ENCODE data around the gene IDH2.

IDH2 gene

DNA sequence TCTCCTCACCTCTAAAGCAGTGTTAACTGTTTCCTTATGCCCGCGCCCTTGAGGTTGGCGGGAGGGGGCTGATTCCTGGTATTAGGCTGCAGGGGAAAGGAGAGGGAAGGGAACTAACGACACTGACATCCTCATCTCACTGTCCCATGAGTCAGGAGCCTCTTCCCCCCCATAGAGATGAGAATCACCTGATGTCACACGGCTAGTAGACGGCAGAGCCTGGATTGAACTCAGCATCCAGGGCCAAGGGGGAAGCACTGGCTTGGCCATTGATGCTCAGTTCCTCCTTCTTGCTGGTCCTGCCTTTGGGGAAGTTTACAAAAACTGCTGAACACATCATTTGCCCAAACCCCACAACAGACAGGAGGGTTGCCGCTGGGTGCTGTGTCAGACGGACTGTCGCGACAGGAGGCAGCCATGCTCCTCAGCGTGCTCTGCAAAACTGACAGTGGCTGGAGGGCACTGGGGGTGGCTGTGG lies 38.5 kb downstream of the IDH2 start:
- no peak for DNase-seq (ENCODE audit: low spot score)

DNA sequence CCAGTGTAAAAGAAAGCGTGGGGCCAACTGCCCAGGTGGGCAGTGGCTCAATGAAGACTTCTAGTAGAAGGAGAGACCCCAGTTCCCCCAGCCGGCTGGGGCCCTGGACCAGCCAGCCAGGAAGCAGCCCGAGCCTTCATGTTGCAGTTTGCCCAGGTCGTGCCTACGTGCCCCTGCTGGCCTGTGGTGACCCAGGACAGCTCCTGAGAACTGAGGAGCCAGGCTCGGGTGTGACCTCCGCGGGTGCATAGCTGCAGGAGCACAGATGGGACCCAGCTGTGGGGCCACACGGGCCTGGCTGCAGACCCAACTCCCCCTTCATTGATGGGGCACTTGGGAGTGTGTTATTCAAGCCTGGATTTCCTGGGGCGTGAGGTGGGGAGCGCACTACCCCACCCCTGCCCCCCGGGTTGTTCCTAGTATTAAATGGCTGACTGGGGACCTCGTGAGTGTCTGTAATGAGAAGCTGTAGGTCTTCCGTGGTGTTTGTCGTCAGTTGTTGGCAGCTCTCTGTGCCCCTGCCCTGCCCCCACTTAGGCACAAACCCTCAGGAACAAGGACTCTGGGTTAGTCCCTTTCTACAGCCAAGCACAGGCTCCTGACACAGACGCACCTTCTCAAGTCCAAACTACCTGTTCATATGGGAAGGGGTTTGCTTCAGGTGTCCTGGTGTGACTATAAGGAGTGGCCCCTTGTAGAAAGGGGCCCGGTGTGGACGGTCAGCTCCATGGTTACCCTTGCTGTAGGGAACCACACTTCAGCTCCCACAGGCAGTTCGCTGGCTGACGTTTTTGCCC lies 39.1 kb downstream of the IDH2 start:
- DNase-seq (ENCODE audit: low spot score): no peak

DNA sequence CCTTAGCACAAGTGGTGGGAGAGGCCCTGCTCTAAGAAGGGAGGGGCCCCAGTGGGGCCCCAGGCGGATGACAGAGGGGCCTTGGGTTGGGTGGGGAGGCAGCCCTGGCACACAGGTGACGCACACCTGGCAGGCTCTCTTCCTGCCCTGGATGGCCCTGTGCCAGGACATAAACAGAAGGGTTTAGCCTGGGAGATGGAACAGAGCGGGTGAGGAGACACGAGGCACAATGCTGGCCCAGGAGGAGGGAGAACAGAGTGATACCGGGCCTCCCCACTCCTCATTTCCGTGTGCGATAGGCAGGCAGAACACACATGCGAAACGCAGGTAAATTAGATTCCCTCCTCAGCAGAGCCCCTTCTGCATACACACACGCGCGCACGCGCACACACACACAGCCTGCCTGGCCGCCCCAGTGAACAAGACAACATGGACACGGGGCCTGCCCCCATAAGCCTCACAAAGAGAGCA lies 39.8 kb downstream of the IDH2 start:
- no peak for DNase-seq (ENCODE audit: low spot score)

DNA sequence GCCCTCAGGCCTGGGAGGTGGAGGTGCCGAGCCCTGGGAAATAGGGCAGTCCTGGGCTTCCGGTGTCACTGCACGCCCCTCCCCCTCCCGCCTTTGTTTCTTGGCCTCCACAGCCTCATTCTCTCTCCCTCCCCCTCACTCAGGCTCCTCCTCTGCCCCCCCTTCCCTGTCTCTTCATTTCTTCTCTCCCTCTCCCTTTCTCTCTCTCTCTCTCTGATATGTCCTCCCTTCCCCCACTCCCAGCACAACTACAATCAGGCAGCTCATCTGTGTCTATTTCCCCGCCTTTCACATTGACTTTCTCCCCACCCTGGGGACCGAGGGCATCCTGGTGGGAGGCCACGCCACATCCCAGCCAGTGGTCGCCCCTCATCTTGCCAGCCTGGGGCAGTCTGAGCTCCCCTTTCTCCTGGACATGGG lies 40.2 kb downstream of the IDH2 start:
- DNase-seq (ENCODE audit: low spot score): no peak

DNA sequence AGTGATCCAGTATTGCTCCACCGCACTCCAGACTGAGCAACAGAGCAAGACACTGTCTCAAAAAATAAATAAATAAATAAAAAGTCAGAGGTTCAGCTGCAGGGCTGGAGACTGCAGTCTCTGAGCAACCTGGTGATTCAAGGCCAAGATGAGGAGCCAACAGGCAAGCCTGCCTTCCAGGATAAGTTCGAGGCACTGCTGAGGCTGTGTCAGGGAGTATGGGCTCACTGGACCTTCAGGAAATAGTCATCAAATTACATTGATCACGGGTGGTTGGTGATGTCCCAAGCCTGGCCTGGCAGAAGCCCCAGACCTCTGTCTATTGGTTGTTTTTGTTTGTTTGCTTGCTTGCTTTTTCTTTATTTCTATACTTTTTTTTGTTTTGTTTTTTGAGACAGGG lies 41.5 kb downstream of the IDH2 start:
- DNase-seq (ENCODE audit: low spot score): no peak

DNA sequence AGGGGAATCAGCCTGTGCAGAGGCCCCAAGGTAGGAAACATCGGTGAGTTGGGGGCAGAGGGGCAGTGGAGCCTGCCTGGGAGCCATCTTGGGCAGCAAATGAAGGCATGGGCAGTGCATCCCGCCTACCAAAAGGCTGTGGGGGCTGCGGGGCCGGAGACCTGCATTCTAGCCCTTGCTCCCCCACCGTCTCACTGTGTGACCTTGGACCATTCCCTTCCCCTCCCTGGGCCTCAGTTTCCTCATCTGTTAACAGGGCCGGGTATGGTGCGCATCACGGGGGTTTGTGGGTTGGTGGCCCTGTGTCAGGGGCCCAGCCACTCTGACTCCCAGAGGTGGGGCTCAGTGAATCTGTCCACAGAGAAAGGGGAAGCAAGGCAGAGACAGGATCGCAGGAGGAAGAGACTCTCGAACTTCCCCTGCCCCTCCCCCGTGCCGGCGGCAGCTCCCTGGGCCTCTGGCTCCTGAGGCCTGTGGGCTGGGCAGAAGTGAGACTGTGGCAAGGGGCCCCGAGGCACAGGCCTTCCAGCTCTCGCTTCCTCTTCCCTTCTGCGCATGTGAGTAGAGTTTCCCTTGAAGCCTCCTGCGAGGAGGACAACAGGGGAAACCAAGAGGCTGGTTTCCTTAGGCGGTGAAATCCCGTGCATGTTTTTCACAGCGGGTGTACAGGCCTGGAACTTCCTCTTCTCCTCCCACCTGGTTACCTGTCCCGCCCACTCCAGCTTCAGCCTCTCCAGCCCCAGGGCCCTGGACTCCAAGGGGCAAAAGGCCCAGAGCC lies 42.9 kb downstream of the IDH2 start:
- no peak for DNase-seq (ENCODE audit: low spot score)

DNA sequence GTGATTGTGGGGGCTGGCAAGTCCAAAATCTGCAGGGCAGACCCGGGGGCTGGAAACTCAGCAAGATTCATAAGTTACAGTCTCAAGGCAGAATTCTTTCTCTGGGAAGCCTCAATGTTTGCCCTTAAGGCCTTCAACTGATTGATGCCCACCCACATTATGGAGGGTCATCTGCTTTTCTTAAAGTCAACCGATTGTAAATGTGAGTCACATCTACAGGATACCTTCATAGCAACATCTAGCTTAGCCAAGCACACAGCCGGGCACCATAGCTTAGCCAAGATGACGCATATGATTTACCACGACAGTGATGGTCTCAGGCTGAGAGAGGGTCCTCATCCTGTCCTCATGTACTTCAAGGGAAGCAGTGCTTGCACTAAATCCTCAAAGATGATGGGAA lies 43.5 kb downstream of the IDH2 start:
- no peak for DNase-seq (ENCODE audit: low spot score)

DNA sequence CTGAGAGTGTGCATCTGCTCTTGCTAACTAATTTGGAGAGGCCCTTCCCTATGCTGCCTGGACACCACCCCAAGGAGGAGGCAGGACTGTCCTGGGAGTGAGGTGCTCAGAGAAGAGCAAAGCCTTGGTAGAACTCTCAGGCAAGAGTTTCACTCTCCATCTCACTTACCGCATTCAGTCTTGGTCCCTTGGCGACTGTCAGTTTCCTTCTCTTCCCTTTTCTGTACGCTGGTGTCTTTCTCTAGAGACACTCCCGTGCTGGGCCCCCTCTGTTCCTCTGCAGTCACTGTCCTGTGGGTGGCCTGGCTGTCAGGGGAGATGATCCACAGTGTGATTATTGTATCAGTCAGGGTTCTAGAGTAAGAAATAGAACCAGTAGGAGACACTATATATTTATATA lies 44.0 kb downstream of the IDH2 start:
- DNase-seq (ENCODE audit: low spot score): no peak

DNA sequence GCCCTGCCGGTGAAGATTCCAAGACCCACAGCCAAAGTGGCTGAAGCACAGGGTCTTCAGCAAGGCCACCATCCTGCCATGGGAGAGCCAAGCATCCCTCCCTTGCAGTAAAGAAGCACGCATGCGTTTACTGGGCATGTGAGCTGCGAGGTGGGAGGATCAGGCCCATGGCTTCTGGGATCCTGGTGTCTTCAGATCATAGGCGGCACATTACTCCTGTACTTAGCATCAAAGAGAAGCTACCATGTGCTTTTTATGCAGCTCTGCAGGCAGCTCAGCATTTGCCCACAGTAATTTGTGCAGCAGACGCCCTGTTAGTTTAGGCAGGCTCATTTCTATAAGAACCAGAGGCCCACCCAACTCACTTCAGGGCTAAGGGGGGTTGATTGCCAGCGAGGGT lies 45.7 kb downstream of the IDH2 start:
- DNase-seq (ENCODE audit: low spot score): no peak

DNA sequence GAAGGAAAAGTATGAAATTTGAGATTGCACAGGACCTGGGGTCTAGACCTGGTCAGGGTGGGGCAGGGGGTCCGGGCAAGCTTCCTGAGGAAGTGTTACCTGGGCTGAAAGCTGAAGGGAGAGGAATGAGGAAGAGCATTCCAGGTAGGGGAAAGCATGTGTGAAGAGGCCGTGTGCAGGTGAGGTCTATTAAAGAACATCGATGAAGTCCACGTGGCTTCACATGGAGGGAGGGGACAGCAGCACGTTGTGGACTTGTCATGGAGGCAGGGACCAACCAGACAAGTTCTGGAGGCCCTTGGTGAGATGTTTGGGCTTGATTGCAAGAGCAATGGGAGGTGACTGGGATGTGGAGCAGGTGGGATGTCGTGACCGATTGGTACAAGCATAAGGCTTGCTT lies 47.1 kb downstream of the IDH2 start:
- no peak for DNase-seq (ENCODE audit: low spot score)

DNA sequence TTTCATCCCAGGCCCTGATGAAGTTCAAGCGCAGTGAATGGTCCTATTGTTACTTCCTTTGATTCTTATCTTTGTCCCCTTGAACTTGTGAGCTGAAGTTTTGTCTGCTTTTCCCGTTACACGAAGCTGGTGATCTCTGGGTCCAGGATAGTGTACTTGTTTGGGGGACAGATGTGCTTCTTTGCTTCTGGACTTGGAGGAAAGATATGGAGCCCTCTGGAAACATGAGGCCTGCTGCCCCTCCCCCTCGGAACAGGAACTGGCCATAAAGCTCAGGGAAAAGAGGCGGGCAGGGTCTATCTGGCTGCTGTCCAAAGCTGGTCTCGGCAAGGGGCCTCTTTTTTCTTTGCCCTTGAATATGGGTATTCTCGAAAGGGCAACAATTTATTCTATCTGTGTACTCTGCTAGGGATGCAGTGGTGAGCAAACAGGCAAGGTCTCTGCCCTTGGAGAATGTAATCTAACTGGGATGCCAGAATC lies 47.6 kb downstream of the IDH2 start:
- DNase-seq (ENCODE audit: low spot score): no peak

DNA sequence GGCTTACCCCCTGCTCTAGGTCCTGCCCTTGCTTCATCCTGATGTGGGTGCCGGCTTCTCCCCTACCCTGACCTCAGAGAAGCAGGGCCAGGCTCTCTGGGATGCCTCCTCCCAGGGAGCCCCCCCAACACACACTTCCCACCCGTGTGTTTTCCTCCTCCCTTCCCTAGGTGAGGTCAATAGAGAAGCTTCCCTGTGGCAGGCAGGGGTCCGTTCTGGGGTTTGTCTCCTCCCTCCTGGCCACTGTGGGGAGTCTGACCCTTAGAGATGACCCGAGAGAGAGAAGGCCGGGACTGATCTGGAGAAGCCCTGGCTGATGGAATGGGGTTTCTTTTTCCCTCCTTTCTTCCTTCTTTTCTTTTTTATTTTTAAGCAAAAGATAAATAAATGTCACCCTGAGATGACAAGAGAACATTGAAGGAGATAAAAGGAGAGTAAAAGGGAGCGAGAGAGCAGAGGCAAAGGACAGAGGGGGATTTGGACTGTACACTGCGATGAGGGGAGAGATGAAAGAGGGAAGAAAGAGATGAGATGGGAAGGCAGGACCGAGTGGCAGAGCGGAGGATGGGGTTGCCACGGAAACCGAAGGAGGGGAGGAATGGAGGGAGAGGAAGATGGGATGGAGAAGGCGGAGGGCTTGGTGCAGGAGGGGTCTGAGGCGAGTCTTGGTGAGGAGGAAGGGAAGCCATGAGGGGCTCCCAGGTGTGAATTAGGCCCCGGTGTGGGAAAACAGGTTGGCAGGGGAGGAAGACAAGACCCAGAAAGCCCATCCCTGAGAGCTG lies 48.4 kb downstream of the IDH2 start:
- no peak for DNase-seq (ENCODE audit: low spot score)

DNA sequence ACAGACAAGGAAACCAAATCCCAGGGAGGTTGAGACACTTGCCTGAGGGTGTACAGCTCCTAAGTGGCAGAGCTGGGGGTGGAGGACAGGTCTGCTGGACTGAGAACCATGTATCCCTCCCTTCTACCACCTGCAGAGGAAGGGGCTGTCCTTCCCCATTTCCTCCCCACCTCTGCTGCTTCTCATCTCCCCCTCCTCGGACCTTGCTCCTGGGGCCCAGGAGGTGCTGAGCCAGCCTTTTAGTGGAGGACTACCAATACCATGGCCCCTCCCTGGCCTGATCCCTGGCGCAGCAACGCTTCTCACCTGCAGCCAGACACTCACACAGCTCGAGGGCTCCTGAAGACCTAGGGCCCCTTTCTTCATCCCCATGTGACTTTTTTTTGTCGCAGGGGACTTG lies 50.4 kb downstream of the IDH2 start:
- DNase-seq (ENCODE audit: low spot score): no peak

DNA sequence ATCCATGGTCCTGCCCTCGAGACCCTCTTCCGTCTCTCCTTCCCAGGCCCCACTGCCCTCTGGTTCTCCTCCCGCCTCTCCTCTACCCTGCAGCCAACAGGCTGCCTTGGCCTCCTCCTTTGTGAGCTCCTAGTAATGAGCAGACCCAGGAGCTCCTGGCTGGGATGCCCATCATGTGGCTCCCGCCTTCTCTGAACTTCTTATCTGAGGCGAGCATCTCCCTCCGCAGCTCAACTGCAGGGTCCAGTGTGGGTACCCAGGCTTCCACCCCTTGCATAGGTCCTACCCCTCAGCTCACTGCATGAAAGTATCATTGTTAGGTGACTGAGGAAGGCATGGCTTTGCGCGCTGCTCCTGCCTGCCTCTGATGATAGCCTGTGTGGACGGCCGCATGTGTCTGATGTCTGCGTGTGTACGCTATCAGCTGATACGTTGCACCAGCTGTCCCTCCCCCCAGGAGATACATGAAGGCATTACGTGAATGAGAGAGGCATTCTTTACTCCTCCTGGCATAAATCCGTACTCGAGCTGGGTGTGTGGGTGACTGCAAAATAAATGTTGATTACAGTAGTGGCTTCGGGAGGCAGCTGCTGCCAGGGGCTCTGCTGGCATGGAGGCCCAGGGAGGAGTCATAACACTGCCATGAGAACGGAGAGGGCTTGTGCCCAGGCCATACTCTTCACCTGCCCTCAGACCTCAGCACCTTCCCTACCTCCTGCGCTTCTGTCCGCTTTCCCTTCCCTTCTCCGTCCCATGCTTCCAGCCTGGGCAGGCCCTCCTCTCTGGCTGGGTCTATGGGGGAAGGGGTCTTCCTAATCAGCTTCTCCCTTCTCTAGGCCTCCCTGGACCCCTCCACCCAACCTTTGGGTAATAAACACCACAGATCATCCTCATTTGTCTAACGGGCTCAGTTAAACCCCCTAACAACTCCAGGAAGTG lies 52.3 kb downstream of the IDH2 start:
- no peak for DNase-seq (ENCODE audit: low spot score)

DNA sequence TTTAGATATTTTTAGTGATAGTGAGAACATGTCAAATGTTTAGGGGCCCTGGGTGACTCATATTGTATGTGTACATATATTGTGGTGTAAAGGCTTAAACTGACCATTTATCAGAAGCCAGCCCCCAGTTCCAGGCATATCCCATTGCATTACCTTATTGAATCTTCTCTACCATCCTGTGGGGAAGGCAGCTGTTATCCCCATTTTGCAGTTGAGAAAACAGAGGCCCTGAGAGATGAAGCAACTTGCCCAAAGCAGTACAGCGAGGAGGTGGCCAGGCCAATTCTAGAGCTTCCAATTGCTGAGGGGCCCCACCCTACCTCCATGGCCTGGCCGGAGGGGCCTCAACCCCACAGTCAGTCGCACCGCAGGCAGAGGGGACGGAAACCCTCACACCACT lies 53.2 kb downstream of the IDH2 start:
- DNase-seq (ENCODE audit: low spot score): no peak

DNA sequence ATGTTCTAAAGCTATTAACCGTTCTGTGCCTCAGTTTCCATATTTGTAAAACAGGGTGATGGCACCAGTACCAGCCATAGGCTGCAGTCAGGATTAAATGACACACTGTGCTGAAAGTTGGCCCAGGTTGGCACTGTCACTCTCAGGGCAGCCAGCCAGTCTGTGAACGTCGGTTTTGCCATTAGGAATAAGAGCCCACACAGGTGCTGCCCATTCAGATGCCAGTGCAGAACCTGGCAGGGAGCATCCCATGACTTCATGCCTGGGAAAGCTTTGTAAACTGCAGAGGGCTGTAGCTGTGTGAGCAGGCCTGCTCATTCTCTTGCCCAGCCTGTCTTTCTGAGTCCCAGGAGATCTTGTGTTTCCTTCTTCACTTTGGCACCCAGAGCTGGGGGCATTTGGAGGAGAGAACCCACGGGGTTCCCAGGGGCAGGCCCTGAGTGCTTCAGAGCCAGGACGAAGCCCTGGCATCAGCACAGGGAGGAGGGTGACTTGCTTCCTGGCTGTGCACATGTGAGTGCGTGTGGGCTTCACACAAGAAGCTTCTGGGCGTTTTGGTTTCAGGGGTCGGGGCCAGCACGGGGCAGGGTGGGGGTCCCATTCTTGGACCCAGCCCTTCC lies 54.2 kb downstream of the IDH2 start:
- no peak for DNase-seq (ENCODE audit: low spot score)

DNA sequence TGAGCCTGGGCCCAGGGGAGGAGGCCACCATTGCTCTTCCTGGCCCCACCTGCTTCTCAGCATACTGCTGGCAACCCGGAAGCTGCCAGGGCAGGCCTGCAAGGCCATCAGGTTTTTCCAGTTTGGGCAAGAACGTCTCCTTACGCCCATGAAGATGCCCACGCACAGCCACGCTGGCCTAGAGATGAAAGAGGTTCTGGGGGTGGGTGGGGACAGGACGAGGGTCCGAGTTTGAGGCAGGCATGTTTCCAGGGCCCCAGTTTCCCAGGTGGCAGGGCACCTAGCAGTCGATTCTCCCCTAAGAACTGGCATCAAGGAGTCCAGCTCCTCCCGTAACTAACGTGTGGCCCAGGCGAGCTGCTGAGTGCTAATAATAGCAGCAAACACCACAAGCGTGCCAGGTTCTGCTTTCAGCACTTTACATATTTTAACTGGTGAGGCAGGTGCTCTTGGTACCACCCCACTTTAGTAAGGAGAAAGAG lies 55.3 kb downstream of the IDH2 start:
- DNase-seq (ENCODE audit: low spot score): no peak

DNA sequence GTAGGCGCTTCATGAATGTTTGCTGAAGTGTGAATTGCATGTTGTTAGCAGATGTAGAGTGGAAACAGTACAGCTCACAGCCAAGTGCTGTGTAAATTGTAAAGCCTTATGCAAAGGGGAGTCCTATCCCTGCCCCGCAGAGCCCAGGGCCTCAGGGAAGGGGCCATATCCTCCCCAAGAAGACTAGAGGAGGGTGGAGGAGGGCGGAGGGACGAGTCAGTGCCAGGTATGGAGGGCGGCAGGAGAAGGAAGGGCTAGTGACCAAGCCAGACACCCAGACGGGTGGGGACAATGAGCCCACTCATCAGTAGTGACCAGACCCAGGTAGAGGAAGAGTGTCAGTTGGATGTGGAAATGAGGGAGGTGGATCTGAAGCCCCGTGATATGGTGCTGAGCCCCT lies 56.0 kb downstream of the IDH2 start:
- DNase-seq (ENCODE audit: low spot score): no peak

DNA sequence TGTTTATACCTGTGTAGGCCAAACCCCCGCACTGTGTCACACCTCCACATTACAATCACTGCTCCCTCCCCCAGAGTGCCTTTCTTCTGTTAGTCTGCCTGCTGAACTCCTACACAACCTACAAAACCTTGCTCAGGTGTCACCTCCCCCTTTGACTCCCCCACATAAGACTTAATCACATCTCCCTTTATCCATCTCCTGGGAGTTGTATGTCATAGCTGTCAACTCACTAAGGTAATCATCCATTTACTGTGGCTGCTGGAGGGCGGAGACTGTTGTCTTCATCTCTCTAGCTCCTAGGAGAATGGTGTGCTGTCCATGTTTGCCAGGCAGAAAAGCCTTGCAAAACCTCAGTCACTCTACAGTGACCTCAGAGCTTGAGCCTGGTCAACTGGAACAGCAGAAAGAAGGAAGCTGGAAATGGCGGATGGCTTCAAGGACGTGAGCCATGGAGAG lies 57.3 kb downstream of the IDH2 start:
- no peak for DNase-seq (ENCODE audit: low spot score)

DNA sequence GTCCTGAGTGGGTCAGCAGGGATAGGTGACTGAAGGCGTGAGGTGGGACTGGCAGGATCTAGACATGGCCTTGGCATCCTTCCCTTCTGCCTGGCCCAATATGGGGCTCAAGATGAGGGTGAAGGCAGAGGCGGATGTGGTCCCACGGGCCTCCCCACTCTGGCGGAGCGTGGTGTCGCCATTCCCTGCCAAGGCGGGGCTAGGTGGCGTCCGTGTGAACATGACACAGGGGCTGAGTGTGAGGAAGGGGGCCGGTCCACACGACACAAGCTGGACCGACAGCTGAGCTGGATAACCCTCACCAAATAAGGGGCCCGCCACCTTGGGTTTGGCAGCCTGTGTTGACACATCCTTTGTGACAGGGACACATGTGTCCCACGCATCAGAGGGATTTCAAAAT lies 58.1 kb downstream of the IDH2 start:
- no peak for DNase-seq (ENCODE audit: low spot score)
